HepG2 (cell line): ENCODE measurements around the gene RGS7. TPM values are rescaled to one million over a fixed set of nuclear protein-coding genes. Genes with fewer than 3 reads are reported as not detected.

ENCODE experiments used
- ATAC-seq: fragments of 200-7000 bp; cut with Tn5 transposase; 3 replicates; pipeline ENCODE4 v1.9.1; 2020; ENCODE audit warnings: mild to moderate bottlenecking, moderate library complexity
- BruUV-seq: library from RNA; stranded (reverse); fragments of 400-500 nt; replicated peaks from 2 replicates; lab custom pipeline; 2021; lab: Mats Ljungman, UMichigan
- CTCF ChIA-PET: fragments of 300-600 bp; formaldehyde crosslinking; extraction: SDS; loops from one replicate; lab custom pipeline; 2021; ENCODE audit warnings: low total read pairs, inconsistent platforms, low intra/inter-chr PET ratio; lab: Yijun Ruan, JAX
- POLR2A ChIA-PET: fragments of 350-600 bp; sonication (Branson Sonifier 250); formaldehyde crosslinking; loops from one replicate; lab custom pipeline; 2020; ENCODE audit warnings: antibody characterized with exemption, inconsistent platforms; lab: Yijun Ruan, JAX
- DNase-seq: peaks from one replicate; pipeline ENCODE4 v3.0.0-alpha.2; 2015; ENCODE audit warnings: low spot score
- FAIRE-seq: peaks from 3 replicates; lab custom pipeline; 2011; peaks lifted over from hg19 to GRCh38; lab: Jason Lieb, UNC
- H2AFZ ChIP-seq: one replicate; pipeline ENCODE4 v1.6.1; 2011; ENCODE audit warnings: low read length, inconsistent platforms
- H3K27ac ChIP-seq: fragments of 300-600 bp; 3 replicates; pipeline ENCODE4 v1.8.0; 2011; ENCODE audit warnings: mixed run types, mild to moderate bottlenecking, mixed read lengths, low read length, inconsistent platforms; ENCODE audit not compliant: insufficient read depth; ENCODE audit errors: extremely low read length
- H3K27me3 ChIP-seq, 2 experiments: fragments of 200-600 bp in 1 of 2; 2 replicates in 1 of 2; 3 replicates in 1 of 2; pipeline versions ENCODE4 v1.6.0 to v1.8.0; 2011; ENCODE audit warnings: low read length in 2 of 2, mild to moderate bottlenecking in 2 of 2, moderate library complexity in 2 of 2, inconsistent platforms in 1 of 2; ENCODE audit not compliant: insufficient read depth in 2 of 2, control insufficient read depth in 1 of 2
- H3K36me3 ChIP-seq, 2 experiments: fragments of 200-600 bp in 1 of 2; replicated peaks in 1 of 2; 2 replicates in 1 of 2; 3 replicates in 1 of 2; pipeline versions ENCODE4 v1.5.1 to v1.8.0; 2011; ENCODE audit warnings: low read length in 2 of 2, inconsistent platforms in 1 of 2; ENCODE audit not compliant: insufficient read depth in 2 of 2, control insufficient read depth in 1 of 2
- H3K4me1 ChIP-seq: 2 replicates; pipeline ENCODE4 v1.5.1; 2012; ENCODE audit warnings: low read length, inconsistent platforms; ENCODE audit not compliant: insufficient read depth
- H3K4me2 ChIP-seq: 2 replicates; pipeline ENCODE4 v1.6.0; 2011; ENCODE audit warnings: low read depth, low read length, inconsistent platforms
- H3K4me3 ChIP-seq, 3 experiments: fragments of 200-600 bp in 1 of 3; sonication (generic), shearing (Covaris generic) in 1 of 3; replicated peaks in 1 of 3; 2 replicates each; pipeline ENCODE4 v1.5.1; 2011 to 2016; ENCODE audit warnings: low read length in 3 of 3, inconsistent platforms in 2 of 3, low read depth in 2 of 3, mild to moderate bottlenecking in 2 of 3, control low read depth in 1 of 3, mixed read lengths in 1 of 3; ENCODE audit not compliant: insufficient read depth in 1 of 3
- H3K79me2 ChIP-seq: one replicate; pipeline ENCODE4 v1.6.1; 2011; ENCODE audit warnings: low read length, inconsistent platforms; ENCODE audit not compliant: insufficient read depth
- H3K9ac ChIP-seq: 2 replicates; pipeline ENCODE4 v1.6.0; 2011; ENCODE audit warnings: mild to moderate bottlenecking, low read depth, low read length, inconsistent platforms; ENCODE audit not compliant: insufficient read depth
- H3K9me3 ChIP-seq: 2 replicates; pipeline ENCODE4 v1.5.1; 2012; ENCODE audit warnings: mild to moderate bottlenecking, low read length
- H4K20me1 ChIP-seq: 2 replicates; pipeline ENCODE4 v1.6.0; 2011; ENCODE audit warnings: inconsistent platforms, mild to moderate bottlenecking, low read length, moderate library complexity; ENCODE audit not compliant: insufficient read depth
- AGO2 ChIP-seq: fragments of 200-400 bp; formaldehyde crosslinking; optimal IDR thresholded peaks from 2 replicates; pipeline ENCODE3; 2017; ENCODE audit warnings: mild to moderate bottlenecking, low read depth, low read length, moderate library complexity
- CBFB ChIP-seq: sonication (generic); formaldehyde crosslinking; IDR thresholded peaks from 2 replicates; pipeline ENCODE4 v1.4.0; 2020; ENCODE audit warnings: missing genetic modification reagents
- FOXC1 ChIP-seq: sonication (generic); formaldehyde crosslinking; IDR thresholded peaks from 2 replicates; pipeline ENCODE4 v1.8.0; 2022; ENCODE audit warnings: mild to moderate bottlenecking, missing genetic modification reagents, borderline replicate concordance
- GTF2F1 ChIP-seq: fragments of 150-350 bp; IDR thresholded peaks from 2 replicates; pipeline ENCODE4 v1.6.1; 2014; ENCODE audit warnings: low read length
- MLLT10 ChIP-seq: sonication (generic); formaldehyde crosslinking; IDR thresholded peaks from 2 replicates; pipeline ENCODE4 v1.4.0; 2020; ENCODE audit warnings: missing genetic modification reagents
- MYPOP ChIP-seq: sonication (generic); formaldehyde crosslinking; IDR thresholded peaks from 2 replicates; pipeline ENCODE4 v1.8.1; 2023; ENCODE audit warnings: mild to moderate bottlenecking, moderate library complexity, missing genetic modification reagents
- NFATC3 ChIP-seq: sonication (generic); formaldehyde crosslinking; IDR thresholded peaks from 2 replicates; pipeline ENCODE4 v1.5.1; 2020; ENCODE audit warnings: mild to moderate bottlenecking, missing genetic modification reagents
- NR1H2 ChIP-seq: sonication (generic); formaldehyde crosslinking; IDR thresholded peaks from 2 replicates; pipeline ENCODE4 v1.8.1; 2022; ENCODE audit warnings: low read depth, missing genetic modification reagents, borderline replicate concordance
- SATB2 ChIP-seq: sonication (generic); formaldehyde crosslinking; IDR thresholded peaks from 2 replicates; pipeline ENCODE4 v1.5.0; 2020; ENCODE audit warnings: missing genetic modification reagents
- STAT5B ChIP-seq: sonication (generic); formaldehyde crosslinking; IDR thresholded peaks from 2 replicates; pipeline ENCODE4 v1.4.0; 2020; ENCODE audit warnings: missing genetic modification reagents
- ZBTB20 ChIP-seq: sonication (generic); formaldehyde crosslinking; IDR thresholded peaks from 2 replicates; pipeline ENCODE4 v1.8.1; 2023; ENCODE audit warnings: missing genetic modification reagents, low read depth, mild to moderate bottlenecking, borderline replicate concordance
- ZFP36L1 ChIP-seq: sonication (generic); formaldehyde crosslinking; IDR thresholded peaks from 2 replicates; pipeline ENCODE4 v1.8.0; 2022; ENCODE audit warnings: mild to moderate bottlenecking, missing genetic modification reagents, moderate library complexity
- ZFP62 ChIP-seq: sonication (generic); formaldehyde crosslinking; IDR thresholded peaks from 2 replicates; pipeline ENCODE4 v1.4.0; 2020; ENCODE audit warnings: missing genetic modification reagents
- ZKSCAN1 ChIP-seq: fragments of 150-350 bp; IDR thresholded peaks from 2 replicates; pipeline ENCODE4 v1.6.1; 2014; ENCODE audit warnings: low read length
- ZNF143 ChIP-seq: sonication (generic); formaldehyde crosslinking; IDR thresholded peaks from 2 replicates; pipeline ENCODE4 v1.4.0; 2020; ENCODE audit warnings: missing genetic modification reagents
- ZNF891 ChIP-seq: sonication (generic); formaldehyde crosslinking; IDR thresholded peaks from 2 replicates; pipeline ENCODE4 v1.5.0; 2020; ENCODE audit warnings: mild to moderate bottlenecking, missing genetic modification reagents
- WGBS: methylation state at CpG from one replicate; pipeline ENCODE4 v1.1.6; 2017; ENCODE audit warnings: low lambda C conversion rate; 5-methylcytosine and 5-hydroxymethylcytosine counted together
- in situ Hi-C: cut with HindIII; loops from 2 replicates; pipeline ENCODE4 v1.10.0; 2017; ENCODE audit warnings: low pct_unique_long_range_greater_than_20kb; ENCODE audit not compliant: extremely low pct_ligation_motif_present
- intact Hi-C: fragments of 100-400 bp; cut with micrococcal nuclease; formaldehyde crosslinking; loops from one replicate; pipeline ENCODE4 v1.10.0; 2022; ENCODE audit not compliant: unreplicated experiment
- polyA plus RNA-seq, 8 experiments: library from polyadenylated mRNA; depleted of rRNA in 3 of 8; stranded (reverse) in 7 of 8; unstranded in 1 of 8; fragments of >200 nt; fragmentation: Illumina TruSeq in 4 of 8; extraction: Trizol in 4 of 8; gene quantifications; 2 replicates each; pipeline versions ENCODE4 v1.2.1 to v1.2.3, GENCODE V29; 2011 to 2016; ENCODE audit warnings: low read depth in 4 of 8, missing spikeins in 1 of 8, mixed read lengths in 1 of 8; ENCODE audit not compliant: insufficient read depth in 1 of 8
- total RNA-seq, 5 experiments: library from RNA; depleted of rRNA; stranded (reverse); fragments of >200 nt; fragmentation: Illumina TruSeq; extraction: Trizol; gene quantifications; 2 replicates each; pipeline ENCODE4 v1.2.3, GENCODE V29; 2016; ENCODE audit warnings: low read depth in 1 of 5
- TF ChIP-seq, protein P1 (sequence below): IDR thresholded peaks from 2 replicates; pipeline ENCODE4 v1.6.1; 2016
- TF ChIP-seq, protein P2 (sequence below), 2 experiments: fragments of 450-650 bp in 1 of 2; sonication (generic) in 1 of 2; formaldehyde crosslinking; IDR thresholded peaks; 2 replicates each; pipeline versions ENCODE4 v1.5.0 to v1.8.0; 2020 to 2022; ENCODE audit warnings: mild to moderate bottlenecking in 1 of 2, missing genetic modification reagents in 1 of 2

The RGS7 gene
- total and polyA plus RNA-seq, 2 of the 13 experiments (the other 11 are each of a cell fraction or from before 2014, with no cell fraction given): not detected

- WGBS: 17% methylated on average over 6 of the region's 6 CpGs
Observed at GRCh38 chr1:240737766-240738265, 619.2 kb downstream of the RGS7 start.

More at GRCh38 chr1:240737766-240738265, 619.2 kb downstream of the RGS7 start:
- Histone ChIP-seq H3K27ac (no peak overlapping the region), H3K4me3 (no peak overlapping the region), H3K9me3 (no peaks in the 10 kb centered on the region), H2AFZ (no peak overlapping the region), H3K36me3 (no peaks in the 10 kb centered on the region), H4K20me1 (no peaks in the 10 kb centered on the region), H3K4me1 (no peaks in the 10 kb centered on the region), H3K9ac (no peak overlapping the region), H3K79me2 (no peaks in the 10 kb centered on the region), H3K27me3 (no peaks in the 10 kb centered on the region), H3K4me2 (no peak overlapping the region)
- in situ Hi-C loops: loop anchor here (10.0 kb wide), 1 partner anchor 747 kb away; no protein-coding TSS in a partner anchor
- no peak for DNase-seq
- ATAC-seq: no peak
- no peak for FAIRE-seq
- TF ChIP-seq GTF2F1 (no peak), MLLT10 (CRISPR knock-in tag) (no peak), NR1H2 (CRISPR knock-in tag) (no peak), MYPOP (CRISPR knock-in tag) (no peak), STAT5B (CRISPR knock-in tag) (no peak), FOXC1 (CRISPR knock-in tag) (no peak), ZBTB20 (CRISPR knock-in tag) (no peak), AGO2 (no peak), ZNF891 (no peak), ZFP36L1 (CRISPR knock-in tag) (no peak), ZFP62 (CRISPR knock-in tag) (no peak), ZNF143 (CRISPR knock-in tag) (no peak), ZKSCAN1 (no peak), CBFB (CRISPR knock-in tag) (no peak), SATB2 (no peak), NFATC3 (CRISPR knock-in tag) (no peak)
- TF ChIP-seq, protein P1, sequence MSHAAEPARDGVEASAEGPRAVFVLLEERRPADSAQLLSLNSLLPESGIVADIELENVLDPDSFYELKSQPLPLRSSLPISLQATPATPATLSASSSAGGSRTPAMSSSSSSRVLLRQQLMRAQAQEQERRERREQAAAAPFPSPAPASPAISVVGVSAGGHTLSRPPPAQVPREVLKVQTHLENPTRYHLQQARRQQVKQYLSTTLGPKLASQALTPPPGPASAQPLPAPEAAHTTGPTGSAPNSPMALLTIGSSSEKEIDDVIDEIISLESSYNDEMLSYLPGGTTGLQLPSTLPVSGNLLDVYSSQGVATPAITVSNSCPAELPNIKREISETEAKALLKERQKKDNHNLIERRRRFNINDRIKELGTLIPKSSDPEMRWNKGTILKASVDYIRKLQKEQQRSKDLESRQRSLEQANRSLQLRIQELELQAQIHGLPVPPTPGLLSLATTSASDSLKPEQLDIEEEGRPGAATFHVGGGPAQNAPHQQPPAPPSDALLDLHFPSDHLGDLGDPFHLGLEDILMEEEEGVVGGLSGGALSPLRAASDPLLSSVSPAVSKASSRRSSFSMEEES (CRISPR knock-in tag): no peak
- TF ChIP-seq, protein P2, sequence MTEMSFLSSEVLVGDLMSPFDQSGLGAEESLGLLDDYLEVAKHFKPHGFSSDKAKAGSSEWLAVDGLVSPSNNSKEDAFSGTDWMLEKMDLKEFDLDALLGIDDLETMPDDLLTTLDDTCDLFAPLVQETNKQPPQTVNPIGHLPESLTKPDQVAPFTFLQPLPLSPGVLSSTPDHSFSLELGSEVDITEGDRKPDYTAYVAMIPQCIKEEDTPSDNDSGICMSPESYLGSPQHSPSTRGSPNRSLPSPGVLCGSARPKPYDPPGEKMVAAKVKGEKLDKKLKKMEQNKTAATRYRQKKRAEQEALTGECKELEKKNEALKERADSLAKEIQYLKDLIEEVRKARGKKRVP (CRISPR knock-in tag; IDR thresholded peaks at IDR 0.05): no peak
- BruUV-seq: no TSS peak
- intact Hi-C loops: no loop called here
- POLR2A ChIA-PET: no interaction called here
- CTCF ChIA-PET: no interaction called here
